ENCODE results near the gene BARD1.

The BARD1 gene

GRCh38 chr2:214772443-214773015 is 37.0 kb downstream of the BARD1 start:
- H3K27ac ChIP-seq: no peak overlapping the region
- TF ChIP-seq ZFX (IDR thresholded peaks at IDR 0.05; ENCODE audit: borderline replicate concordance) (no peak), CTCF (IDR thresholded peaks at IDR 0.05) (no peak)

- TF ChIP-seq ZFX (IDR thresholded peaks at IDR 0.05; ENCODE audit: borderline replicate concordance) (no peak), CTCF (IDR thresholded peaks at IDR 0.05) (no peak)
- no peak overlapping the region for H3K27ac ChIP-seq
Measured at GRCh38 chr2:214765180-214765579, 44.3 kb downstream of the BARD1 start.

GRCh38 chr2:214753455-214753854 is 56.0 kb downstream of the BARD1 start:
- TF ChIP-seq CTCF (IDR thresholded peaks at IDR 0.05): no peak
- TF ChIP-seq ZFX (IDR thresholded peaks at IDR 0.05; ENCODE audit: borderline replicate concordance): no peak
- H3K27ac ChIP-seq: no peak overlapping the region

DNA sequence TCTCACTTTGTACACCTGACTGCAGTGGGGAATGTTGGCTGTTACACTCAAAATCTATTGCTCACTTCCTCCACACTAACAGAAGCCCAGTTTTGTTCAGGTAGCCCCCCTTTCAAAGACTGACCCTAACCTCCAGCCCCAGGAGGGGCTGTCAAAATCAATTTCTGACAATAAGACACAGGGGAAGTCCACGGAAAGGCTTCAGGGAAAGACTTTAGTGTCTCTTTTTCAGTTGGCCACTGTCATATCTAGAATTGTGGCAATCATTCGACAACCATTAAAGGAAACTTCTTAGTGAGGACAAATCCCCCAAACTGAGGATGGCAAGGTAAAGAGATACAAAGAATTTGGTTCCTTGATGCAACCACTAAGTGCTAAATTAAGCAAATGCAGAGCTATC is 59.0 kb downstream of the BARD1 start:
- TF ChIP-seq CTCF (IDR thresholded peaks at IDR 0.05): no peak
- no peak for TF ChIP-seq ZFX (IDR thresholded peaks at IDR 0.05; ENCODE audit: borderline replicate concordance)
- H3K27ac ChIP-seq: no peak overlapping the region

GRCh38 chr2:214747992-214748391 is 61.5 kb downstream of the BARD1 start:
- no peak for TF ChIP-seq CTCF (IDR thresholded peaks at IDR 0.05)
- TF ChIP-seq ZFX (IDR thresholded peaks at IDR 0.05; ENCODE audit: borderline replicate concordance): no peak
- H3K27ac ChIP-seq: no peak overlapping the region

DNA sequence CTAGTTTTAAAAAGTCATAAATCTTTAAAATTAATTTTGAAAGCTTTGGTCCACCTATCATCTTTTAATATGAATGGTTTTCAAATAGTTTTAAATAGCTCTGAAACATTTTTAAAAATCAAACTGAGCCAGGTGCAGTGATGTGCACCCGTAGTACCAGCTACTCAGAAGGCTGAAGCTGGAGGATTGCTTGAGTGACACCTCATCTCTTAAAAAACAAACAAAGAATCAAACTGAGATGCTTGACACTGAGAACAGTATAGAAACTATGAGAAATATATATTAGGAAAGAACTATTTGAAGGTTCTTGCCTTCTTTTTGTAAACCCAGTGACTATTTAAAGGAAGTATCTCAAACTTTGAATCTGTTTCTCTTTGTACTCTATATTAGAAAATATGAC is 67.4 kb downstream of the BARD1 start:
- H3K27ac ChIP-seq: no peak overlapping the region
- TF ChIP-seq CTCF (IDR thresholded peaks at IDR 0.05): no peak

DNA sequence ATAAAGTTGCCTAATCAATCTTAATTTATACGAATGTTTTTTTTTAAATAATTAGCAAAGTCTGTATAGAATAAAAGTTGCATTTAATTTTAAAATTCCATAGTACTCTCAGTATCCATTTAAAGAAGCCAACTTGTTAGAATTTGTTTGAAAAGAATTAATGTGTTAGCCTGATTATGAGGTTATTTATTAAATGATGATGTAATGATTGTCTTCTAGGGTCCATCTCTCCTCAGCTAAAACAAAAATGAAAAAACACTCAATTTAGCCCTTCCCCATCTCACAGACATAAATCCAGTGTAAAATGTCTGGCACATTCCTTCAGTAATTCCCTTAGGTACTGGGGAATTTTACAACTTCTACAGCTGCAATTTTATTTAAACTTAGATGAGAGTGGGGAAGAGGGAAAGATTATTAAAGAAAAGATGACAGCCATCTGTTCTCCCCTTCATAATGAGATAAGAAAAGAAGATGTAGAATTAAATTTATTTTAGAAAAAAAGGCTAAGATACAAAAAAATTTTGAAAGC is 68.6 kb downstream of the BARD1 start:
- H3K27ac ChIP-seq: no peak overlapping the region
- TF ChIP-seq CTCF (IDR thresholded peaks at IDR 0.05) (no peak), ZFX (IDR thresholded peaks at IDR 0.05; ENCODE audit: borderline replicate concordance) (no peak)
